Common myeloid progenitor, CD34-positive (primary cell): ENCODE data around the gene CDKL5.

Source experiments
- CTCF ChIA-PET: fragments of 350-600 bp; sonication (Branson Sonifier 250); formaldehyde crosslinking; loops from one replicate; lab custom pipeline; 2021; ENCODE audit warnings: antibody characterized with exemption; lab: Charles Lee
- POLR2A ChIA-PET: fragments of 350-600 bp; sonication (Branson Sonifier 250); formaldehyde crosslinking; loops from one replicate; lab custom pipeline; 2021; ENCODE audit warnings: antibody characterized with exemption; lab: Charles Lee
- DNase-seq, 3 donors: peaks; one replicate each; pipeline versions ENCODE4 v3.0.0 to v3.0.0-alpha.2; 2013
- H3K27ac ChIP-seq, 2 experiments: 1 replicate in 1 of 2; 2 replicates in 1 of 2; pipeline ENCODE4 v1.7.0; 2013; ENCODE audit warnings: inconsistent platforms in 2 of 2, low read length in 2 of 2, mild to moderate bottlenecking in 2 of 2, low read depth in 1 of 2, moderate library complexity in 1 of 2; ENCODE audit not compliant: severe bottlenecking in 2 of 2, insufficient read depth in 1 of 2, poor library complexity in 1 of 2
- H3K27me3 ChIP-seq, 5 experiments: replicated peaks in 2 of 5; 1 replicate in 3 of 5; 2 replicates in 2 of 5; pipeline versions ENCODE4 v1.6.1 to v1.7.0; 2013; ENCODE audit warnings: low read length in 4 of 5, mild to moderate bottlenecking in 2 of 5, moderate library complexity in 2 of 5, inconsistent platforms in 1 of 5; ENCODE audit not compliant: insufficient read depth in 5 of 5, control insufficient read depth in 4 of 5
- H3K36me3 ChIP-seq, 4 experiments: 1 replicate in 2 of 4; 2 replicates in 2 of 4; pipeline versions ENCODE4 v1.6.1 to v1.7.0; 2013; ENCODE audit warnings: low read length in 3 of 4, control low read depth in 1 of 4, mild to moderate bottlenecking in 1 of 4; ENCODE audit not compliant: control insufficient read depth in 4 of 4, insufficient read depth in 4 of 4
- H3K4me1 ChIP-seq, 4 experiments: 1 replicate in 3 of 4; 2 replicates in 1 of 4; pipeline versions ENCODE4 v1.6.1 to v1.7.1; 2013; ENCODE audit warnings: low read length in 3 of 4, mild to moderate bottlenecking in 3 of 4, control low read depth in 1 of 4, inconsistent platforms in 1 of 4, moderate library complexity in 1 of 4; ENCODE audit not compliant: control insufficient read depth in 4 of 4, insufficient read depth in 4 of 4; ENCODE audit errors: control extremely low read depth in 1 of 4
- H3K4me3 ChIP-seq, 7 experiments: 1 replicate in 4 of 7; 2 replicates in 3 of 7; pipeline versions ENCODE4 v1.5.1 to v1.7.0; 2013; ENCODE audit warnings: mild to moderate bottlenecking in 7 of 7, low read length in 6 of 7, moderate library complexity in 6 of 7, inconsistent platforms in 2 of 7, low read depth in 2 of 7, control low read depth in 1 of 7; ENCODE audit not compliant: insufficient read depth in 4 of 7, control insufficient read depth in 1 of 7; ENCODE audit errors: extremely low read depth in 1 of 7
- H3K9me3 ChIP-seq, 5 experiments: 1 replicate in 4 of 5; 2 replicates in 1 of 5; pipeline versions ENCODE4 v1.6.1 to v1.7.1; 2013; ENCODE audit warnings: low read length in 4 of 5, mild to moderate bottlenecking in 2 of 5, inconsistent platforms in 1 of 5, low read depth in 1 of 5, moderate library complexity in 1 of 5; ENCODE audit not compliant: control insufficient read depth in 4 of 5, insufficient read depth in 2 of 5; ENCODE audit errors: control extremely low read depth in 1 of 5
- WGBS: methylation state at CpG from one replicate; pipeline ENCODE4 v1.1.5; 2013; ENCODE audit not compliant: insufficient coverage; 5-methylcytosine and 5-hydroxymethylcytosine counted together

Gene CDKL5

GRCh38 chrX:18448416-18448815 is 23.0 kb downstream of the CDKL5 start:
- Histone ChIP-seq H3K27me3 (peaks cover 0 to 5% (median 0%) of the 10 kb centered on the region in 5 experiments), H3K36me3 (no peaks in the 10 kb centered on the region), H3K27ac (no peak overlapping the region), H3K4me3 (no peak overlapping the region), H3K4me1 (no peaks in the 10 kb centered on the region), H3K9me3 (no peaks in the 10 kb centered on the region)
- ChIA-PET POLR2A (no interaction called here), CTCF (no interaction called here)
- WGBS, result no CpG with 5 or more reads among the region's 3 CpGs
- no peak for DNase-seq

DNA sequence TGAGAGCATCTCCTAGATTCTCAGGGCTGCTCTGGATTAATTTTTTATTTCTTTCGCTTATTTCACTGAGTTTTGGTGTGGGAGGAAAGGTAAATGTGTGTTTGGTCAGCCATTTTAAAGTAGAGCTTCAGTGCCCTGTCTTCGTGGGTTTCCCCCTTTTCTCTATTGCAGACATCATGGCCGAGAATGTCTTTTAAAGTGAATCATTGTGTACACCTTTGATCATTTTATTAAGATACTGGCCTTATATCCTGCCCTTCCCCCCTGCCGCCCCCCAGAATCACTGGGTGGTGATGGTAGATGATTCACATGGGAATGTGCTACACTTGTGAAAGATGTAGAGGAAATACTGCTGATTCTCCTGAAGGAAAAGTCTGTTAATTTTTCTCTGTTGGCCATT is 23.8 kb downstream of the CDKL5 start:
- Histone ChIP-seq H3K4me1 (no peaks in the 10 kb centered on the region), H3K27ac (no peak overlapping the region), H3K9me3 (no peaks in the 10 kb centered on the region), H3K4me3 (no peak overlapping the region), H3K36me3 (no peaks in the 10 kb centered on the region), H3K27me3 (peaks cover 0 to 5% (median 0%) of the 10 kb centered on the region in 5 experiments)
- 83% methylated on average over 1 of the region's 4 CpGs for WGBS
- ChIA-PET POLR2A (no interaction called here), CTCF (no interaction called here)
- DNase-seq, result no peak

GRCh38 chrX:18455384-18455783 is 30.0 kb downstream of the CDKL5 start:
- Histone ChIP-seq H3K4me1 (peaks cover 0 to 5% (median 1%) of the 10 kb centered on the region in 4 experiments), H3K27me3 (no peaks in the 10 kb centered on the region), H3K27ac (no peak overlapping the region), H3K4me3 (no peak overlapping the region), H3K9me3 (no peaks in the 10 kb centered on the region), H3K36me3 (no peaks in the 10 kb centered on the region)
- ChIA-PET CTCF (interaction anchor here (0.6 kb wide), 1 partner anchor 739 kb away, joined by 3 read pairs; no protein-coding TSS in a partner anchor), POLR2A (no interaction called here)
- no CpG with 5 or more reads among the region's 2 CpGs for WGBS
- DNase-seq, result no peak

GRCh38 chrX:18457000-18457399 is 31.6 kb downstream of the CDKL5 start:
- POLR2A ChIA-PET, result no interaction called here
- Histone ChIP-seq H3K4me1 (peaks cover 0 to 5% (median 1%) of the 10 kb centered on the region in 4 experiments), H3K27me3 (no peaks in the 10 kb centered on the region)

DNA sequence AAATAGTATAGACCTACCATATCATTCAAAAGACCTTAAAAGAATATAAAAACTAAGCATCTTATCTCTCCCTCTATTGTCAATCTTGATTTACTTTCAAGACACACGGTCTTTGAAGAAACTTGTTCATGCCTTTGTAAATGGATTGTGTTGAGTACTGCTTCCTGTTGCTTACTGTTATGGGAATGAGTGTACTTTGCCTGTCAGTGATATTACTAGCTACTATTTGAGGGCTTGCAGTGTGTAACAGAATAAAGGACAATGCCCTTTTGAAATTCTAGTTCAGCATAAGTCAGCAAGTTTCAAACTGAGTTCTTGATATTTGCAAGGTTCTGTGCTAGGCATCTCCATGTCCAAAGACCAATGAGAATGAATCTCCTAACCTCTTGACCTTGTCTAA is 36.0 kb downstream of the CDKL5 start:
- Histone ChIP-seq H3K27ac (no peak overlapping the region), H3K27me3 (no peaks in the 10 kb centered on the region), H3K4me3 (no peak overlapping the region), H3K4me1 (peaks cover 0 to 5% (median 1%) of the 10 kb centered on the region in 4 experiments), H3K9me3 (no peaks in the 10 kb centered on the region), H3K36me3 (no peaks in the 10 kb centered on the region)
- DNase-seq, result no peak
- POLR2A ChIA-PET, result no interaction called here
- CTCF ChIA-PET, result no interaction called here
- WGBS, result no CpG with 5 or more reads among the region's 1 CpG

More at GRCh38 chrX:18457000-18457399, 31.6 kb downstream of the CDKL5 start:
- H3K9me3 ChIP-seq, result no peaks in the 10 kb centered on the region
- CTCF ChIA-PET, result no interaction called here
- no CpG with 5 or more reads among the region's 2 CpGs for WGBS
- no peak overlapping the region for H3K27ac ChIP-seq
- DNase-seq, result no peak
- H3K4me3 ChIP-seq, result no peak overlapping the region
- no peaks in the 10 kb centered on the region for H3K36me3 ChIP-seq

GRCh38 chrX:18464499-18464898 is 39.1 kb downstream of the CDKL5 start:
- DNase-seq, result no peak
- no peaks in the 10 kb centered on the region for H3K4me1 ChIP-seq
- H3K27ac ChIP-seq, result no peak overlapping the region
- ChIA-PET CTCF (no interaction called here), POLR2A (no interaction called here)
- H3K9me3 ChIP-seq, result no peaks in the 10 kb centered on the region
- H3K4me3 ChIP-seq, result no peak overlapping the region
- no peaks in the 10 kb centered on the region for H3K36me3 ChIP-seq
- no peaks in the 10 kb centered on the region for H3K27me3 ChIP-seq

DNA sequence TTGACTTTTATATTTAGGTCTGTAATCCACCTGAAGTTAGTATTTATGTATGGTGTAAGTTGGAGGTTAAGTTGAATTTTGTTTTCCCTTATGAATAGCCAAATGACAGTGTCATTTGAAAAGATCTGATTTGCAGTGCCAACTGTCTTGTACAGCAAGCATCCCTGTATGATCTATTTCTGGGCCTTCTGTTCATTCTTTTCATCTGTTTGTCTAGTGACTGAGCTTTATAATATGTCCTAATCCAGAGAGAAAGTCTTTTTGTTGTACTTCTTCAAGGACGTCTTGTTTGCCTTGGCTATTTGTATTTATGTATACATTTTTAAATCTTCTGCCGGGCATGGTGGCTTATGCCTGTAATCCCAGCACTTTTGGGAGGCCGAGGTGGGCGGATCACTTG is 39.6 kb downstream of the CDKL5 start:
- DNase-seq, result no peak
- Histone ChIP-seq H3K4me1 (no peaks in the 10 kb centered on the region), H3K9me3 (no peaks in the 10 kb centered on the region), H3K27me3 (no peaks in the 10 kb centered on the region), H3K36me3 (no peaks in the 10 kb centered on the region), H3K4me3 (no peak overlapping the region), H3K27ac (no peak overlapping the region)
- WGBS, result 93% methylated on average over 2 of the region's 4 CpGs
- CTCF ChIA-PET, result no interaction called here
- POLR2A ChIA-PET, result no interaction called here
